HG03342 (cell line): Measurements from ENCODE around the gene SMAD9.

ENCODE experiments used
- ATAC-seq: cut with Tn5 transposase; IDR thresholded peaks from one replicate; pipeline ENCODE4 v1.9.1; 2021; ENCODE audit warnings: mild to moderate bottlenecking, moderate library complexity; ENCODE audit not compliant: unreplicated experiment

The SMAD9 gene

GRCh38 chr13:36870050-36870692, 49.9 kb downstream of the SMAD9 start:
- ATAC-seq = no peak

DNA sequence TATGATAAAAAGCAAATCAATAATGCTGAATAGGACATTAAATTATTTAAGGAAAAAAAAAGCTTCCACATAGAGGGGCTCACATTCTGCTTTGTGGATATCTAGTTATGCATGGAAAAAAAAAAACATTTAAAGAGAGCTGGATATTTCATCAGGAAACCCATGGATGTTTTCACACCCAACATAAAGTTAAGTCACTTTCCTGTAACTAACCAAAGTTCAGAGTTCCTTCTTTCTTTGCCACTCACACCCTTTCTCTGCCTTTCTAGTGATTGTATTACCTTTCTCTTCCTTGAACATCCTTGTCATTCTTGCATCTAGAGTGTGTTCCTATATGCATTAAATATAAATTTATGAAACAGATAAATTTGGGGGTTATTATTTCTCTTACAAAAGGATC, 53.8 kb downstream of the SMAD9 start:
- no peak for ATAC-seq

DNA sequence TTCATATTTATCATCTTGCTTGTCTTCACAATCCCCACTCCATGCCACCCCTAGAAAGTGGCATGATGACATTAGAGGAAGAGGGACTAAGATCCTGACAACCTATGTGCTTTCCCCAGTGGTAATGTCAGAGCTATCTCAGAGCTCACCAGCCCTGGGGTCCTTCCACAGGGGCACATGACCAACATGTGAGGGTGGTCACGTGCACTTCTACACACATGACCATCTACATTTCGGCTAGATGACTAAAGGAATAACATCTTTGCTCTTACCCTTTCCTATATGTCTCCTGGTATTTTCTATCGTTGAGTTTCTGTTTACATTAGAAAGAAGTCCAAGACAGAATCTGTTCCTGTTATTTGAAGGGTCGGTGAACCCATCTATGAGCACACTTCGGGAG, 54.8 kb downstream of the SMAD9 start:
- no peak for ATAC-seq

DNA sequence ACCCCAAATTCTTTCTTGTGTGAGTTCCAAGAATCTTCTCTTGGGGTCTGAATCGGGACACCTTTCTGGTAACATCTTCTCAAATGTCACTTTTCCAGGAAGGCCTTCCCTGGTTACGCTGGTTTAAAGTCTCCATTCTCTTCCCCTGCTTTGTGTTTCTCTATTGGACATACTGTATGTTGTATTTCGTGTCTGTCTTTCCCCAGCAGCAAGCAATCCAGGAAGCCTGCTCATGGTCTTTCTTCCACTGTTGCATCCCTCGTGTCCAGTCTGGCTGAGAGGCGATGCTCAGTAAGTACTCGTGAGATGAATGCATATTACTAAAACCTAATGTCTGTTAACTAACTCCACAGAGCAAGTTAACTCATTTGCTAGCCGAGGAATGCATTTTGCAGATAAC, 57.3 kb downstream of the SMAD9 start:
- no peak for ATAC-seq

- no peak for ATAC-seq
Observed at GRCh38 chr13:36862002-36862685, 57.9 kb downstream of the SMAD9 start.

GRCh38 chr13:36859259-36859658, 60.8 kb downstream of the SMAD9 start:
- ATAC-seq = no peak

GRCh38 chr13:36858290-36858689, 61.7 kb downstream of the SMAD9 start:
- no peak for ATAC-seq

GRCh38 chr13:36857253-36857652, 62.8 kb downstream of the SMAD9 start:
- ATAC-seq = no peak

DNA sequence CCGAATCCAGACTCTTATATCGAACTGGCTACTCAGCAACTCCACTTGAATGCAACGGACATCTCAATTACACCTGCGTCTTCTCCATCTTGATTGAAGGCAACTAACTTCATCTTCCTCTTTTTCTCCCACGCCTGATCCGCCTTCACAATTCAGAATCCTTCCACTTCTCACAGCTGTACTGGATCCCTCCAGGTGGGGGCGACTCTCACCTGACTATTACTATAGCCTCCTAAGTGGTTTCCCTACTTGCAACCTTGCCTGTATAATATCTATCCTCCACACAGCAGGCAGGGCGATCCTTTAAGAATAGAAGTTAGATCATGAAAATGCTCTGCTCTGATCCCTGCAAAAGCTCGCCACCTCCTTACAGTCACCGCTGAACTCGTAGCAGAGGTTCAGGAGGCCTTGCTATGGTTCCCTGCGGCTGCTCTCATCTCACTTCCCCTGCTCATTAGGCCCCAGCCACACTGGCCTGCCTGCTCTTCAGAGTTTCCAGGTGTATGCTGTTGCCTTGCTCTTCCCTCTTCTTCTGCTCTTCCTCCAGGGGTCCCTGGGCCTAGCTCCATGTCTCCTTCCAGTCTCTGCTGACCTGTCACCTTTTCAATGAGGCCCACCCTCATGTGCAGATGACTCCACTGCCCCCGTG, 69.1 kb downstream of the SMAD9 start:
- no peak for ATAC-seq

- peak; percentile 64 for ATAC-seq
Observed at GRCh38 chr13:36848199-36848982, 71.6 kb downstream of the SMAD9 start.

DNA sequence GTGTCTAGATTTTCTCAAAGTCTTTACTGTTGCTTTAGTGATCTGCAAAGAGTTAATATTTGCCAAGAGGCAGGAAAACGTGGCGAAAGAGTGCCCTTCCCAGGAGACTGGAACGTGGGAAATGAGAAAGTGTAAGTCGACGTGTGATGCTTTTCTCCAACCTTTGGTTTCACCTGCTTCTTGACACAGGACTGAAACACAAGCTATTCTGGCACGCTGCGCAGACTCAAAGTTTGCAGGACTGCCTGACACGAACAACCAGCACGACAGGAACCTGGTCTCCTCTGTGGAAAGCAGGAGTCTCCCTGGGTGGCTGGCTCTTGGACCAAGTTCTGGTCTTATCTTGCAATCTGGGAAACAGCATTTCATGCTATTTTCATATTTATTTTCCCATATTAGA, 72.4 kb downstream of the SMAD9 start:
- ATAC-seq = no peak

GRCh38 chr13:36841391-36841790, 78.6 kb downstream of the SMAD9 start:
- no peak for ATAC-seq

DNA sequence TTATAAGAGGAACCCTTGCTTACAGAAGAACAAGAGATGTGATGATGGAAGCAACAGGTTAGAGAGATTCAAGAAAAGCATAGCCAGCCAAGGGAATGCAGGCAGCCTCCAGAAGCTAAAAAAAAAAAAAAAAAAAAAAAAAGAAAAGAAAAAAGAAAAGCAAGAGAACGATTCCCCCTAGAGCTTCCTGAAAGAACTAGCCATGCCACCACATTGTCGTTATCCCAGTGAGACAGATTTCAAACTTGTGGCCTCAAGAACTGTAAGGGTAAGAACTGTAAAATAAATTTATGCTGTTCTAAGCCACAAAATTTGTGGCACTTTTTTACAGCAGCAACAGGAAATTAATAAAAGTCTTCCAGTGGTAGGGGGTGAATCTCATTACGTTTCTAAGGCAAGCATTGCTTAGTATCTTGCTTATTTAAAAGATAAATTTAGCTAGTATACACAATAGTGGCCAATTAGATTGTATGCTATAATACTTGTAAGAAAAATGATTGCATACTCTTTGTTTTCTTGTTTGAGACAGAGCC, 79.3 kb downstream of the SMAD9 start:
- ATAC-seq = no peak

GRCh38 chr13:36839981-36840380, 80.1 kb downstream of the SMAD9 start:
- ATAC-seq = no peak

- no peak for ATAC-seq
Observed at GRCh38 chr13:36839281-36839680, 80.8 kb downstream of the SMAD9 start.

DNA sequence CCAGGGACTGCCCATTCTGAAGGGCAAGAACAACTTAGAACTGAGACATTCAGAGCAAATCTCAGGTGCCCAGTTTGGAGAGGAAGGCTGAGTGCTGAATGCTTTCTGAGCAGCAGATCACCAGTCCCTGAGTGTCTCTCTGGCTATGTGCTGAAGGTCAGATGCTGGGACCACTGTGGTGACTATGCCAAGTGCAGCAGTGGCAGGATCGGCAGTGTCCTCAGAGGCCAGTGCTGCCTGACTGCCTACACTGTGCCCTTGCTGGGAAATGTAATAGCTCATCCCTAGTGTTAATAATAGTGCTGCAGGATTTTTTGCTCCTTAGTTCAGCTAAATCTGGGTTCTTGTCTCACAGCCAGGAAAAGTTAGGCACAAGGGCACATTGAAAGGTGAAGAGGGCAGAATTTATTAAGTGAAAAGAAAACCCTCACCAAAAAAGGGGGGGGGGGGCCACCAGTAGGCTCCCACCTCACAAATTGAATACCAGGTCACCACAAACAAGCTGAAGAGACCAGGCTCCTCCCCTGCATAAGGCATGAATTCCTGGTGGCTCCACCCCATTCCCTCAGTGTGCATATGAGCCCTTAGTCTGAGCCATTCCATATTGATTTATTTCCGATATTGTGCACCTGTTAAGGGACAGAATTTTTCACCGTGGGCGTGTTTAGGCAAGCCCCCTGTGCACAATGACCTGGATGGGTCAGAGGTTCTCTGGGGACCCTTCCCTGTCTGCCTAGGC, 82.5 kb downstream of the SMAD9 start:
- ATAC-seq = no peak

DNA sequence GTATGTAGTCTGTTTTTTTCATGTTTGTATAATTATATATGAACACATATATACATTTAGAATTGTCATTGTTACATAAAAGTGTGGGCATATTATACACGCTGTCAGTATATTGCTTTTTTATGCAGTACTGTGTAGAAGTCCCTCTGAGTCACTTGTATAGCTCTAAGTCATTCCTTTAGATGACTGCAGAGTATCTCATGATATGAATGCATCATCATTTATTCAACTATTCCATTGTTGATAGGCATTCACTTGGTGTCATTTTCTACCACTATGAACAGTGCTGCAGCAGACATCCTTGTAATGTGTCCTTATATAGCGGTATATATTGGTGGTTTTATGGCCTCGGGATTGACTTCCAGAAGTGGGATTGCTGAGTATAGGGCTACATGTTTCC, 85.7 kb downstream of the SMAD9 start:
- ATAC-seq = no peak

DNA sequence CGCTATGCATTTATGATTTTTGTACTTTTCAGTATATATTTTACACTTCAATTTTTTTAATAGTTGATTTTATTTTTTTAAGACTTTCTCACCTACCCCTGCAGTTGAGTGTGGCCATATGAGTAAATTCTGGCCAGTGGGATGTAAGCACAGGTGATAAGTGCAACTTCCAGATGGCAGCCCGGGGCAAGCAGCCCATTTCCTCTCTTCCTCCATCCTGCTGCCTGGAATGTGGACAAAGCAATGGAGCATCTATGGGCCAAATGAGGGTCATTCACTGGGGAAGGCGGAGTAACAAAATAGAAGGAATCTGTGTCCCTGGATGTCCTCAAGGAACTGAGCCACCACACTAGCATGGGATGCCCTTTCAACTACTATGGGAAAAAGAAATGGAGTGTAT, 88.7 kb downstream of the SMAD9 start:
- ATAC-seq = no peak

DNA sequence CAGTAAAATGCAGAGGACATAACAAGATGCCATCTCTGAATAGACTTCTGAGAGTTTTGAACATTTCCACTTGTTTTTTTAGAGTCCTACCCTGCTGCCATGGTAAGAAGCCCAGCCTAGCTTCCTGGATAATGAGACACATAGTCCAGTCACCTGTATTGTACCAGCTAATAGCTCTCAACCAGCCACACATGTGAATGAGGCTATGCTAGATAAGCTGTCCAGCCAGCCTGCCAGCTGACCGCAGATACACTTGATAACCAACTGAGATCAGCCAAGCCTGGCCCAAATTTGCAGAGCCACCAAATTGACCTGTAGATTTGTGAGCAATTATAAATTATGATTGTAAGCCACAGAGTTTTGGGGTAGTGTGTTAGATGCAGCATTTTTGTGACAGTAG, 90.3 kb downstream of the SMAD9 start:
- no peak for ATAC-seq

- ATAC-seq = no peak
Observed at GRCh38 chr13:36822785-36823184, 97.3 kb downstream of the SMAD9 start.

DNA sequence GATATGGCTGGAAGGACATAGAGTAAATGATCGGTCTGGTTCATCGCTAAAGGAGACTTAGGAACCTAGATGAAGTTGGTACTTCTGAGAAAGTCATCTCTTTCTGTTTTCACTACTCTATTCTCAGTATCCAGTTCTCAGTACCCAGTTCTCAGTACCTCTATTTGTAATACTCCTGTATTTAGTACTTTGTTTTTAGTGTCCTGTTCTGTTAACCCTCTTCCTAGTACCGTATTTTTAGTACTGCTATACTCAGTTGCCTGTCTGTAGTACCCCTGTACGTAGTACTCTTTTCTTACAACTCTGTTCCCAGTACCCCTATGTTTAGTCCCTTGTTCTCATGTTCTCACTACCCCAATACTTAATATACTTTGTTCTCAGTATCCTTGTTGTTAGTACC, 99.8 kb downstream of the SMAD9 start:
- peak; percentile 43 for ATAC-seq
